ENCODE data around the gene CENPN. TPM values are rescaled to one million over a fixed set of nuclear protein-coding genes. Genes with fewer than 3 reads are reported as not detected.

Gene CENPN
- total RNA-seq (2021; fragmentation: NEBNext Ultra II Directional; extraction: Animal tissue kit (Norgen Biotek cat#: 25700)), result 57.2 and 67.0 TPM in 2 replicates
- polyA plus RNA-seq (2011; rRNA removed), result 28.2 and 32.8 TPM in 2 replicates
- polyA plus RNA-seq (2011; cell fraction: cytosol; rRNA removed), result 74.7 TPM
- 15.3 TPM for polyA plus RNA-seq (2011; cell fraction: nucleus; rRNA removed)
- polyA plus RNA-seq (2012, experiment 1 of 2), result 59.6 to 184 TPM (median 80.6 TPM) in 4 replicates
- polyA plus RNA-seq (2012, experiment 2 of 2), result 19.5 TPM
- polyA plus RNA-seq (2013, experiment 1 of 2), result 46.5 TPM
- 42.9 TPM for polyA plus RNA-seq (2013, experiment 2 of 2)
- 29.8 and 37.1 TPM in 2 replicates for polyA minus RNA-seq (2011; rRNA and poly(A)+ RNA removed)
- polyA minus RNA-seq (2011; cell fraction: cytosol; rRNA and poly(A)+ RNA removed), result 39.6 TPM
- 36.7 TPM for polyA minus RNA-seq (2011; cell fraction: nucleus; rRNA and poly(A)+ RNA removed)
- long read RNA-seq, experiment 1, transcript CENPN-201 (7 exons, 1,398 nt), result major isoform, 31 of 57 reads
- long read RNA-seq, experiment 1, partial matches to known transcripts, result 19 of 57 reads
- long read RNA-seq, experiment 1, other reads (novel, unspliced or antisense), result 3 of 57 reads
- long read RNA-seq, experiment 2, transcript CENPN-202 (11 exons, 2,481 nt), result major isoform, 12 of 21 reads
- long read RNA-seq, experiment 2, partial matches to known transcripts, result 1 of 21 reads
- long read RNA-seq, experiment 2, other reads (novel, unspliced or antisense), result 5 of 21 reads

DNA sequence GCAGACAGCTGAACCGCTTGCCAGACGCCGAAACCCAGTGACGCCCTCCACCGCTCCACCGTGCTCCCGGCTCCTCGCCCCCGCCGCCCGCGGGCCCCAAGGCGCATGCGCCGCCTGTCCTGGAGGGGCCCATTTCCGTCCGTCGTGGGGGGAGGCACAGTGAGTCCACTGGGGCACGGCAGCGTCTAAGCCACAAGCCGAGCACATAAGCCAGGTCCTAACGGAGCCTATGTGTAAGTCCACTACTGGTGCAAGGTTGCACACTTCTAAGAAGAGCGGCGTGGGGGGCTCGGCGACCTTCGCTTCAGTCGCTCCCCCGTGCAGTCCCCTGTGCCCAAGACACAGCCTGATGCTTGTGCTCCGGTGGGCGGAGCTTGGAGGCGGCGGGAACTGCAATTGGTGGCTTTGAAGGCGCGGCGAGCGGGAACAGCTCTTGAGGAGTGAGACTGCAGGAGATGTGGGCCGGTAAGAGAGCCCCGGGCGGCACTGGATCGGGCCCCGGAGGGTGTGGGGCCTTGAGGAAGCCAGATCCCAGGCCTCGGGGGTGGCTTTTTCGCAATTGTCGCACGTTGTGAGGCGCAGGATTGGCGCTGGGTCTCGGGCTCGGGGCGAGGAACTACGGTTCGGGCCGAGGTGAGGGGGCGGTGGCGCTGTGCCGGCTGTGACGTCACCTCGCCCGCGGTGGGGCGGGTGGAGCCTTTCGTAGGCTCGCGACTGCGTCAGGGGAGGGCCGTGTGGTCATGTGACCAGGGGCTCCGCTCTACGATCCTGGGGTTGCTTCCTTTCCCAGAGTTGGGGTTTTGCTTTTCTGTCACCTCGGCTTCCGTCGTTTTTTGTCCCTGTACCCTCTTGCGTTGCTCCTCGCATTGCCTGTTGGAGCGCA, at the start of gene CENPN, which contains the start of gene CMC2:
TSS of gene CENPN (plus strand) at position 402 of the 883 bp plus-strand sequence. CDS start 4,726 bp downstream, outside the sequence.
TSS of gene CMC2 (minus strand) at position 73 of the 883 bp plus-strand sequence. CDS start 9,491 bp downstream, outside the sequence.
- H3K18ac ChIP-seq (ENCODE audit: extremely low read depth, low read length), result peak within 1 kb of the TSS; percentile 99
- no peaks in the 10 kb centered on the region for H3K9me3 ChIP-seq (ENCODE audit: insufficient read depth in 2 of 2, low read depth in 1 of 2, low read length in 1 of 2)
- H3K79me1 ChIP-seq (ENCODE audit: low read depth, low read length), result peaks cover 4% of the 10 kb centered on the region; the same call in 1 of the 2 replicates
- no peak within 1 kb of the TSS for H2AK5ac ChIP-seq (ENCODE audit: low read depth, low read length)
- H3K4me1 ChIP-seq (replicated peaks in 1 of 4; ENCODE audit: control insufficient read depth in 3 of 4, insufficient read depth in 4 of 4, low read length in 3 of 4), result peaks cover 0 to 9% (median 2%) of the 10 kb centered on the region in 4 experiments; a peak in 2 of 7 replicates
- H2BK20ac ChIP-seq (ENCODE audit: low read length), result peak within 1 kb of the TSS; percentile 98
- peak; percentile 88 to 95 for DNase-seq (ENCODE audit: low read depth in 1 of 2, low spot score in 2 of 2)
- peak within 1 kb of the TSS; percentile 82 to 98 (median 91) for H3K4me3 ChIP-seq (ENCODE audit: extremely low read depth in 1 of 4, insufficient read depth in 2 of 4, low read depth in 3 of 4, low read length in 4 of 4)
- H3K27me3 ChIP-seq (replicated peaks in 1 of 4; ENCODE audit: control insufficient read depth in 3 of 4, extremely low read depth in 1 of 4, insufficient read depth in 3 of 4, low read length in 3 of 4), result no peaks in the 10 kb centered on the region
- H3K27ac ChIP-seq (ENCODE audit: low read depth, low read length), result peak within 1 kb of the TSS; percentile 100
- H4K91ac ChIP-seq (replicated peaks; ENCODE audit: insufficient read length, low read length), result peak within 1 kb of the TSS; percentile 100
- CTCF ChIA-PET (ENCODE audit: partially characterized antibody), result interaction anchor here (0.6 kb wide), 1 partner anchor 28 kb away, joined by 3 read pairs; no protein-coding TSS in a partner anchor
- H2AFZ ChIP-seq (ENCODE audit: low read length), result peak within 1 kb of the TSS; percentile 100
- peak within 1 kb of the TSS; percentile 97 to 100 (median 100) for H3K9ac ChIP-seq (replicated peaks in 1 of 4; ENCODE audit: extremely low read depth in 1 of 4, low read depth in 3 of 4, low read length in 3 of 4)
- peaks cover 3 to 8% (median 4%) of the 10 kb centered on the region in 4 experiments; a peak in 4 of 8 replicates for H3K36me3 ChIP-seq (ENCODE audit: control insufficient read depth in 2 of 4, insufficient read depth in 4 of 4, low read length in 3 of 4)
- peak within 1 kb of the TSS; percentile 96 for H2BK120ac ChIP-seq (replicated peaks; ENCODE audit: low read depth, low read length)
- H2BK12ac ChIP-seq (ENCODE audit: low read depth, low read length), result peak within 1 kb of the TSS; percentile 100
- WGBS, 2 experiments (ENCODE audit: extremely low coverage in 1 of 2, insufficient coverage in 1 of 2, insufficient read length in 1 of 2, insufficient replicate concordance in 2 of 2, low coverage in 1 of 2, low lambda C conversion rate in 2 of 2, missing lambda C conversion rate in 1 of 2), result 2% methylated on average over 47 of the region's 75 CpGs; no CpG with 5 or more reads in 1 of the 2 experiments
- peak within 1 kb of the TSS; percentile 98 for H3K56ac ChIP-seq (replicated peaks; ENCODE audit: insufficient read length, low read depth, low read length)
- H4K20me1 ChIP-seq (replicated peaks in 1 of 2; ENCODE audit: control insufficient read depth in 1 of 2, insufficient read depth in 2 of 2, low read length in 2 of 2), result peaks cover 2 to 14% of the 10 kb centered on the region in 2 experiments
- H2BK15ac ChIP-seq (ENCODE audit: low read length), result peak within 1 kb of the TSS; percentile 99; the same call in 1 of the 2 replicates
- H4K8ac ChIP-seq (ENCODE audit: extremely low read depth, insufficient read depth, low read length), result peak within 1 kb of the TSS; percentile 98; the same call in 1 of the 2 replicates
- peak within 1 kb of the TSS; percentile 100 for H2BK5ac ChIP-seq (ENCODE audit: low read depth, low read length)
- H3K79me2 ChIP-seq (ENCODE audit: control insufficient read depth in 1 of 2, insufficient read depth in 2 of 2, low read length in 2 of 2), result peaks cover 19 to 82% of the 10 kb centered on the region in 2 experiments
- FAIRE-seq, result no peak
- peaks cover 6% of the 10 kb centered on the region; the same call in 1 of the 2 replicates for H3K23me2 ChIP-seq (ENCODE audit: low read depth, low read length)
- H3K4ac ChIP-seq (replicated peaks; ENCODE audit: insufficient read length, low read depth, low read length), result peak within 1 kb of the TSS; percentile 86
- H3K23ac ChIP-seq (ENCODE audit: insufficient read length), result no peak within 1 kb of the TSS
- POLR2A ChIA-PET (ENCODE audit: partially characterized antibody), result interaction anchor here (0.6 to 3.1 kb wide), 8 partner anchors 10 to 735 kb away, joined by 3 to 24 read pairs (median 4); partner anchors contain the start of genes ATMIN and C16orf46
- no peak within 1 kb of the TSS for H3K14ac ChIP-seq (ENCODE audit: insufficient read length)
- peak within 1 kb of the TSS; percentile 99 for H4K5ac ChIP-seq (ENCODE audit: insufficient read length, low read depth, low read length)
- peak within 1 kb of the TSS; percentile 61 to 93 for H3K4me2 ChIP-seq (ENCODE audit: insufficient read depth in 1 of 2, low read depth in 2 of 2, low read length in 2 of 2)
- TF ChIP-seq EP300 (IDR thresholded peaks at IDR 0.05; ENCODE audit: borderline replicate concordance in 1 of 2, low read depth in 2 of 2, low read length in 2 of 2) (peak in 1 of 2 experiments; percentile 99; a peak in 2 of 3 replicates), SP1 (IDR thresholded peaks at IDR 0.05; ENCODE audit: low read depth, low read length) (peak; percentile 68; the same call in 1 of the 2 replicates), CBX5 (IDR thresholded peaks at IDR 0.05; ENCODE audit: low read depth, low read length) (no peak), POU5F1 (IDR thresholded peaks at IDR 0.05; ENCODE audit: low read depth, low read length) (no peak), CEBPB (IDR thresholded peaks at IDR 0.05; ENCODE audit: low read depth, low read length) (0 out of 2 replicates have a peak, but pooled peaks have one; percentile 18), ZNF274 (IDR thresholded peaks at IDR 0.05; ENCODE audit: borderline replicate concordance, extremely low read depth, low read length) (no peak), CREB1 (IDR thresholded peaks at IDR 0.05) (peak; percentile 93)
